ENCODE data around the gene FKRP. TPM values are rescaled to one million over a fixed set of nuclear protein-coding genes. Genes with fewer than 3 reads are reported as not detected.

The FKRP gene
- total RNA-seq, 2 experiments from 2014 or later: 11.4 to 12.3 TPM

DNA sequence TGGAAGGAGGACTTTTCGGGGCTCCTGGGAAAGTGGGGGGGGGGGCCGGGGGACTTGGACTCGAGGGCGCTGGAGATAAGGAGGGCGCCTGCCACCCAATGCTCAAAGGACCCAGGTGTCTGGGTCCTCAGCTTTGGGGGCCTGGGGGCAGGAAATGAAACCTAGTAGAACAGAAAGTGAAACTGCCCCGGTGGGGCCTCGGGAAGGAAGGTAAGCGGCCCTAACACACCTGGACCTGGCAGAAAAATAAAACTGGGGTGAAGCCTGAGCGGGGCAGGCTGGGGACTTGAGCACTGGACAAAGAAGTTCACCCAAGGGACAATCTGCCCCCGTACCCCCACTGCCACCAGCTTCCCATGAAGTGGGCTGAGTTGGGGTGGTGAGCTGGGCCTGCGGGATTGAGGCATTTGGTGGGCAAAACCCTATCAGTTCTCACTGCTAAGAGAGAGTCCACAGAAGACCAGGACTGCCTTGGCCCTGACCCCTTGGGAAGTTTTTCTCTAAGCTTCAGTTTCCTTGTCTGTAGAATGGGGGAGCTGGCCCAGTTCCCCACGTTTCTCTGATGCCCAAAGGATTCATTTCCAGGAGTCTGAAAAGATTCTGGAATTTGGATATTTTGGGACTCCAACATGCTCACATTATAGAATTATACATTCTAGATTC, 31.3 kb upstream of the FKRP start:
- peak overlapping the region; percentile 93 for H3K4me3 Mint-ChIP-seq
- CTCF ChIA-PET: interaction anchor here (0.6 to 5.6 kb wide), 15 partner anchors 10 to 185 kb away, joined by 3 to 68 read pairs (median 5); partner anchors contain the start of gene CALM3
- H3K27me3 Mint-ChIP-seq: no peaks in the 10 kb centered on the region
- peak; percentile 81 for DNase-seq
- no peaks in the 10 kb centered on the region for H3K9me3 Mint-ChIP-seq
- POLR2A ChIA-PET: interaction anchor here (0.6 to 2.6 kb wide), 11 partner anchors 9 to 113 kb away, joined by 3 to 10 read pairs (median 4); partner anchors contain the start of genes CALM3 and SLC1A5
- peaks cover 14% of the 10 kb centered on the region for H3K36me3 Mint-ChIP-seq
- H3K4me1 Mint-ChIP-seq (ENCODE audit: low read depth): peaks cover 32% of the 10 kb centered on the region
- intact Hi-C loops (cut with micrococcal nuclease): loop anchor here (2.0 kb wide), 1 partner anchor 72 kb away; no protein-coding TSS in a partner anchor
- H3K27ac Mint-ChIP-seq: peak overlapping the region; percentile 95

DNA sequence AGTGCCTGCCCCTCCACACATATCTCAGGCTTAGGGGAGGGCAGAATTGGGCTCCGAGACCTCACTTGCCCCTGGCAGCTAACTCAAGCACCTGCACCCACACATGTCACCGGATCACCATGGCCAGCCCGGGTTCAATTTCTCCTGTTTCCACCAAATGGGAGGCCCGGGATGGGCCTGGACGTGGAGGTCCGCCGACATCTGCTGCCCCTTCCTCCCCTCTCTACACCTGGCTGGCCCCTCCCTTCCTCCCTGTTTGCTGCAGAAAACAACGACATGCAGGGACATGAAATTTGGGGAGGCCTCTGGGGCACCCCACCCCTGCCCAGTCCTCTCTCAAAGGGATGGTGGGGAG, 30.3 kb upstream of the FKRP start:
- Mint-ChIP-seq H3K27me3 (no peaks in the 10 kb centered on the region), H3K4me1 (ENCODE audit: low read depth) (peaks cover 33% of the 10 kb centered on the region)
- POLR2A ChIA-PET: interaction anchor here (0.6 to 2.6 kb wide), 3 partner anchors 11 to 114 kb away, joined by 3 to 7 read pairs (median 3); no protein-coding TSS in a partner anchor

DNA sequence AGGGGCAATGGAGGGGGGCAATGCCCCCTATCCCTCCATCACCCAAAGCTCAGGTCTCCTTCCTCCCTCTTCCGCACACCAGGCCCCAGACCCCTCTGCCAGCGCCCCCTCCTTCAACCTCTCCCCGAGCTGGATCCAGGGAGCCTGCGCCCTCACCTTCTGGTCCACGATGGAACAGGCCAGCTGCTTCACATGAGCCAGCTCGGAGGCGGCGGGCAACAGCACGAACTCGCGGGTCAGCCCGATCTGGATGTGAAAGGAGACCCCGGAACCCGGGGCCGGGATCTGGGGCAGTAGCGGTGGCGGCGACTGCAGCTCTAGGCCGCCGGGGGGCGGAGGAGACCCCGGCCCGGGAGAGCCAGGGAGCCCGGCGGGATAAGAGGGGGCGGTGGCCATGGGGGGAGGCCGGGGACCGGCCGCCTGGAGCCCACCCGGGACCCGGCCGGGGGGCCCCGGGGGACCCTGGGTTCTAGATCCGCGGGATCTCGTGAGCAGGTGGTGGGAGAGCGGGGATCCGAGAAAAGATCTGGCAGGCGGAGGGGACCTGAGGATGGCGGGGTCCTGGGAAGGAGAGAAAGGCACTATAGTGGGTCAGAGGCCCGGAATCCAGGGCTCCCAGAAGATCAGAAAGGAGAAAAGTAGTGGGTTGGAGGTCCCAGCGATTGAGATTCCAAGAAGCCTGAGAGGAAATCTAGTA, 29.7 kb upstream of the FKRP start:
- H3K27ac Mint-ChIP-seq: peak overlapping the region; percentile 95
- H3K4me3 Mint-ChIP-seq: peak overlapping the region; percentile 93
- no peaks in the 10 kb centered on the region for H3K9me3 Mint-ChIP-seq
- peak; percentile 41 for DNase-seq
- POLR2A ChIA-PET: interaction anchor here (0.6 to 2.6 kb wide), 3 partner anchors 12 to 114 kb away, joined by 3 to 7 read pairs (median 3); no protein-coding TSS in a partner anchor
- intact Hi-C loops (cut with micrococcal nuclease): loop anchor here (2.0 kb wide), 3 partner anchors 71 to 541 kb away; partner anchors contain the start of genes CALM3 and CCDC9
- H3K27me3 Mint-ChIP-seq: no peaks in the 10 kb centered on the region
- CTCF ChIA-PET: interaction anchor here (0.8 to 5.6 kb wide), 4 partner anchors 12 to 124 kb away, joined by 4 to 68 read pairs (median 10); no protein-coding TSS in a partner anchor
- peaks cover 17% of the 10 kb centered on the region for H3K36me3 Mint-ChIP-seq
- H3K4me1 Mint-ChIP-seq (ENCODE audit: low read depth): peaks cover 36% of the 10 kb centered on the region

More for the DNA sequence above, 30.3 kb upstream of the FKRP start:
- Mint-ChIP-seq H3K4me3 (peak overlapping the region; percentile 93), H3K36me3 (peaks cover 16% of the 10 kb centered on the region), H3K9me3 (no peaks in the 10 kb centered on the region), H3K27ac (peak overlapping the region; percentile 95)
- DNase-seq: peak; percentile 22
- CTCF ChIA-PET: interaction anchor here (0.6 to 5.6 kb wide), 9 partner anchors 11 to 177 kb away, joined by 3 to 68 read pairs (median 4); no protein-coding TSS in a partner anchor
- intact Hi-C loops (cut with micrococcal nuclease): loop anchor here (2.0 kb wide), 1 partner anchor 71 kb away; no protein-coding TSS in a partner anchor

DNA sequence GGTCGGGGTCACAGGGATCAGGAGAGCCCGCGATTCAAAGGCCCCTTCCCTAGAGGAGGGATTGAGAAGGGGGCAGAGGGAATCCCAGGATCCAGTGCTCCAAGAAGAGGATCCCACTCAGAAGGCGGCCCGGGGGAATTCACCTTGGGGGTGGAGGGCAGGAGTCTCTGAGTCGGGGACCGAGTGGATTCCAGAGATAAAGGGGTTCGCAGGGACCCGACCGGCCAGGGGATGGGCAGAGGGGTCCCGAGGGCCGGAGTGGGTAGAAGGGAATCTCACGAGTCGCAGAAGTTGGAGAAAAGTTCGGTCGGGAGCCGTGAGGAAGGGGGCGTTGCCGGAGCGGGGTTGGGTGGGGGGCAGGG, 29.2 kb upstream of the FKRP start:
- Mint-ChIP-seq H3K27me3 (no peaks in the 10 kb centered on the region), H3K9me3 (no peaks in the 10 kb centered on the region), H3K4me1 (ENCODE audit: low read depth) (peaks cover 36% of the 10 kb centered on the region), H3K4me3 (peak overlapping the region; percentile 93), H3K27ac (peak overlapping the region; percentile 95), H3K36me3 (peaks cover 21% of the 10 kb centered on the region)
- ChIA-PET POLR2A (no interaction called here), CTCF (interaction anchor here (2.1 to 5.6 kb wide), 2 partner anchors 12 to 13 kb away, joined by 15 to 68 read pairs; no protein-coding TSS in a partner anchor)
- no peak for DNase-seq
- intact Hi-C loops (cut with micrococcal nuclease): loop anchor here (2.0 kb wide), 2 partner anchors 116 to 540 kb away; partner anchors contain the start of genes CALM3 and CCDC9

DNA sequence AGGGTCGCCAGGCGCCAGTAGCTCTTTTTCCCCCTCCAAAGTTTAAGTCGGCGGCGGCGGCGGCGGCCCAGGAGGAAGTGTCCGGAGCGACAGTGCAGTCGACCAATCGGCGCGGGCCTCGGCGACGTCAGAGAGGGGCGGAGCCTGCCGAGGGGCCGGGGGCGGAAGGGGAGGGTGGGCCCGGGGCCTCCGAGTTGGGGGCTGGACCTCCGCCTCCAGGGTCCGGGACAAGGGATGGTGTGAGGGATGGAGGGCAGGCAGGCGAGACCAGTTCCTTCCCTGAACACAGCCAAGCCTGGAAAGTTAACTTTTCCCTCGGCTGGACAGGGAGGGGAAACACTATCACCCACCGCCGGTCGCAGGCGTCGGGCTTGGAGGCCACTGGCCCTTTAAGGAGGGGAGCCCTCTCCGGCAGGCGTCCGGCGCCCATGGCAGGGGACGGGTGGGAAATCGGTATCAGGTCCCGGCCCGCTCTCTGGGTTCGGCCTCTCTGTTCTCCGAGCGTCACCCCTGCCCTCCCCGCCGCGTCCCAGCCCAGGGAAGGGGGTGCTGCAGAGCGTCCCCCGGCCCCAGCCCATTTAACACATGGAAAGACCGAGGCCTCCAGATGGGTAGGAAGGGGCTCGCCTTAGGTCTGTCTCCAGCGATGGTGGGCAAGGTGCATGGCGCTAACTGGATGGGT, 28.7 kb upstream of the FKRP start, which contains the start of gene PRKD2:
Gene PRKD2, minus strand, starts transcription at position 81 of the 682 bp plus-strand sequence. CDS start 744 bp downstream, outside the sequence.
- intact Hi-C loops (cut with micrococcal nuclease): loop anchor here (2.0 kb wide), 2 partner anchors 116 to 540 kb away; partner anchors contain the start of genes CALM3 and CCDC9
- CTCF ChIA-PET: interaction anchor here (0.7 to 5.6 kb wide), 3 partner anchors 12 to 13 kb away, joined by 3 to 68 read pairs (median 15); no protein-coding TSS in a partner anchor
- DNase-seq: peak; percentile 94
- no peaks in the 10 kb centered on the region for H3K27me3 Mint-ChIP-seq
- H3K9me3 Mint-ChIP-seq: no peaks in the 10 kb centered on the region
- H3K4me1 Mint-ChIP-seq (ENCODE audit: low read depth): peaks cover 38% of the 10 kb centered on the region
- peak within 1 kb of the TSS; percentile 93 for H3K4me3 Mint-ChIP-seq
- POLR2A ChIA-PET: interaction anchor here (1.3 kb wide), 1 partner anchor 117 kb away, joined by 3 read pairs; no protein-coding TSS in a partner anchor
- peak within 1 kb of the TSS; percentile 95 for H3K27ac Mint-ChIP-seq
- H3K36me3 Mint-ChIP-seq: peaks cover 25% of the 10 kb centered on the region

DNA sequence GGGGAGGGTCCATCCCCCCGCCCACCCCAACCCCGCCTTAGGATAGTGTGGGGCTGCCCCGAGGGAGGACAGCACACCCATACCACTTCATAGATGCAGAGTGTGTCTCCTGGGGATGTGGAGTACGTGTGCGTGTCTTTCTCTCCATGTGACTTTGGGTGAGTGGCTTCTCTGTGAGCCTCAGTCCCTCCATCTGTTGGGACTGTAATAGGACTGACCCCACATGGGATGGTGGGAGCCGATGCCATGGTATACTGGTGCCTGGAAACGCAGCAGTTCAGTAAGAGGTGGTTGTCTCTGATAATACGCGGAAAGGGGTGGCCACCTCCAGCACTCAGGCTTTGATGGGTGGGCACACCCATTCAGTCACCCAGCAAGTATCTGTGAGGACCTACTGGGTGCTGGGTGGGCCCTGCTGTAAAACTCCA, 28.1 kb upstream of the FKRP start:
- H3K36me3 Mint-ChIP-seq: peaks cover 28% of the 10 kb centered on the region

DNA sequence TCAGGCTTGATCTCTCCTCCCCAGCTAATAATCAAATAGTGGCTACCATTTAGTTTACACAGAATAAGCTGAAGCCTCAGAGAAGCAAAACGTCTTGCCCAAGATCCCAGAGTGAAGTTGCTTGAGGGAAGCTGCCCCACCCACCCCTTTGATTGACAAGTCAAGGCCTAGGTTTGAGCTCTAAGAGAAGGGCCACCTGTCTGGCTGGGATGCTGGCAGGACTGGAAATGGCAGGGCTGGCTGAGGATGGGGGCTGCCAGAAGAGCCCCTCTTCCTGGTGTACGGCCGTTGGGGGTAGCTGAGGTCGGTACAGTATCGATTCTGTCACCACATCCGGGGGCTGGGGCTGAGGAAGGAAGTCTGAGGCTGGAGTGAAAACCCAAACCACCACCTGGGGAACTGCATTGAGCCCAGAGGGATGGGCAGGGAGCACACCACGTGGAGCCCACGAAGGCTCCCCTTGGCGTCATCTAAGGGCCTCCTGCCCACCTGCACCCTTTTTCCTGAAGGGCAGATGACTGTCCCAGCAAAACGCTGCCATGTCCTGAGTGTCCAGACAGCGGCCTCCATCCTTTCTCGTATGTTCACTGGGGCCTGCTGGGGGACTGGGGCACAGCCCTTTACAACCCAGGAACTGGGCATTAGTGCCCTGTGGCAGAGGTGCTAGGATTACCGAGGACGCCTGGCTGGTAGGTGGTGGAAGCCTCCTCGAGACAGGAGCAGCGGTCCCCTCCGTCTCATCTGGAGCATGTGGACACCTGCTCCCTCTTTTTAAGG, 27.5 kb upstream of the FKRP start:
- POLR2A ChIA-PET: interaction anchor here (1.3 kb wide), 1 partner anchor 118 kb away, joined by 3 read pairs; no protein-coding TSS in a partner anchor
- Mint-ChIP-seq H3K4me1 (ENCODE audit: low read depth) (peaks cover 37% of the 10 kb centered on the region), H3K4me3 (peak overlapping the region; percentile 93), H3K27ac (peak overlapping the region; percentile 95), H3K27me3 (no peaks in the 10 kb centered on the region), H3K36me3 (peaks cover 28% of the 10 kb centered on the region), H3K9me3 (no peaks in the 10 kb centered on the region)
- intact Hi-C loops (cut with micrococcal nuclease): no loop called here
- CTCF ChIA-PET: interaction anchor here (0.7 to 1.1 kb wide), 5 partner anchors 10 to 14 kb away, joined by 3 to 7 read pairs (median 3); no protein-coding TSS in a partner anchor
- DNase-seq: peak; percentile 77

More for the DNA sequence above, 28.1 kb upstream of the FKRP start:
- peak; percentile 37 for DNase-seq
- H3K4me3 Mint-ChIP-seq: peak overlapping the region; percentile 93
- intact Hi-C loops (cut with micrococcal nuclease): loop anchor here (2.0 kb wide), 2 partner anchors 117 to 539 kb away; partner anchors contain the start of genes CALM3 and CCDC9
- H3K9me3 Mint-ChIP-seq: no peaks in the 10 kb centered on the region
- H3K4me1 Mint-ChIP-seq (ENCODE audit: low read depth): peaks cover 38% of the 10 kb centered on the region
- peak overlapping the region; percentile 95 for H3K27ac Mint-ChIP-seq
- POLR2A ChIA-PET: interaction anchor here (1.3 kb wide), 1 partner anchor 117 kb away, joined by 3 read pairs; no protein-coding TSS in a partner anchor
- H3K27me3 Mint-ChIP-seq: no peaks in the 10 kb centered on the region
- CTCF ChIA-PET: interaction anchor here (0.7 to 1.1 kb wide), 4 partner anchors 10 to 13 kb away, joined by 3 to 7 read pairs (median 4); no protein-coding TSS in a partner anchor

DNA sequence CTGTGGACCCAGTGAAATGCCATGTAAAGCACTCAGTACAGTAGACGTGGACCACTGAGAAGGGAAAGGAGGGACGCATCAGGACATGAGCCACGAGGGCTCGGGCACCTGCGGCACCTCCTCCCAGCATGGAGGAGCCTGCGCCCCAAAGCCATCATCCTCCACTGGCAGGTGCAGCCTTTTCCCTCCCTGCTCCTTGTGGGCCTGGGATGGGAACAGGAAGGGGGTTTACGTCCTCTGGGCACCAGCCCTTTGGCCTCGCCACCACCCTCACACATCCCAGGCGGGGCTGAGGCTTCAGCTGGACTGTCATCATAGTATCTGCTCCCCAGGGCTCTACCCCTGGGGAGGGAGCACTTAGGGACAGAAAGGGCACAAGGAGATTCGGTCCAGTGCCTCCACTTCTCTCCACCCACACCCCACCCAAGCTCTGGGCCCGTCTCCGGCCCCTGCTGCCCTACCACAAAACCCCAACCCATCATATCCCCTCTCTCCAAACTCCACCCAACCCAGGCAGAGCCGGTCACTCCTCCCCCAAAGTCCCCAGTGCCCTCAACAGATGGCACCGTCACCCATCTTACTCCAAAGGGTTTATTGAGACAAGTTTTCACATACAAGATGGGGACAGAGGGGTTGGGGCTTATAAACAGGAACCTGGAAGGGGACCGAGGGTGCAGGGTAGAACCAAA, 26.8 kb upstream of the FKRP start:
- no peak for DNase-seq
- POLR2A ChIA-PET: no interaction called here
- peaks cover 32% of the 10 kb centered on the region for H3K4me1 Mint-ChIP-seq (ENCODE audit: low read depth)
- H3K36me3 Mint-ChIP-seq: peaks cover 26% of the 10 kb centered on the region
- peak overlapping the region; percentile 14 for H3K27ac Mint-ChIP-seq
- H3K9me3 Mint-ChIP-seq: no peaks in the 10 kb centered on the region
- CTCF ChIA-PET: interaction anchor here (0.7 to 1.0 kb wide), 2 partner anchors 10 to 13 kb away, joined by 3 read pairs; no protein-coding TSS in a partner anchor
- H3K4me3 Mint-ChIP-seq: no peak overlapping the region
- intact Hi-C loops (cut with micrococcal nuclease): no loop called here
- H3K27me3 Mint-ChIP-seq: no peaks in the 10 kb centered on the region

DNA sequence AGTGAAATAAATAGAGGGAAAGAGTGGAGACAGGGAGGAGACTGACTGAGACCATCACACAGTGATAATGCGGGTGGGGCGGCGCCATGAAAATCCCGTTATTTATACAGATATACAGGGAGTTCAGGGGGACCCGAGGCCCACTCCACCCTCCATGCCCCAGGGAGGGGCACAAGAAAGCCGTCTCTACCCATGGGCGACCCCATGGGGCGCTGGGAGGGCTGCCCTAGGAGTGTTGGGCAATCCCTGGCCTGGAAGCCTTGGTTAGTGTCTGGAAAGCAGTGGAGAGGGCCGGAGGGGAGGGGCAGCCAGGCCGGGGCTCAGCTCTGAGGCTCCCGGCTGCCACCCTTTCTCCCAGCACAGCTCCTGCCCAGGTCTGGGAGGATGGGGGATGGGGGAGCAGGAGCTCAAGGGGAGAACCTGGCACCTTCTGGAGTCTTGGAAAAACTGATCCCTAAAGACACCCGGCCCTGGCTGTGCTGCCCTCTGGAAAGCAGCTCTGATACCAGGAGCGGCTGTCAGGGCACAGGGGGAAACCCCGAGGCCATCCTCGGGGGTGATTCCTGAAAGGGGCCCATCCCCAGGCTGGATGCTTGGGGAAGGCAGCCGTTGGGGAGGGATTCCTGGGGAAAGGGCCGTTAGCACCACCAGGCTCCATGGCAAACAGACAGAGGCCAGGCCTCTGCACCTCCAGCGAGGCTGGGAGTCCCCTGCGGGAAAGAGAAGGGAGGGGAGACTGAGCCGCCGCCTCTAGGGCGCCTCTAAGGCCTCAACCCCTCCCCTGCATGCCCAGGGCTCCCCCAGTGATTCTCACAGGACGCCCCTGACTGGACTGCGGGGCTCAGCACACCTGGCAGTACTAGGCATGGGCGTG, 26.0 kb upstream of the FKRP start:
- Mint-ChIP-seq H3K27ac (peak overlapping the region; percentile 14), H3K9me3 (no peaks in the 10 kb centered on the region), H3K27me3 (no peaks in the 10 kb centered on the region), H3K4me1 (ENCODE audit: low read depth) (peaks cover 32% of the 10 kb centered on the region), H3K36me3 (peaks cover 31% of the 10 kb centered on the region), H3K4me3 (no peak overlapping the region)
- DNase-seq: no peak
- ChIA-PET CTCF (interaction anchor here (0.7 to 1.4 kb wide), 4 partner anchors 9 to 28 kb away, joined by 3 read pairs; no protein-coding TSS in a partner anchor), POLR2A (no interaction called here)
- intact Hi-C loops (cut with micrococcal nuclease): no loop called here
